GM12878 (cell line): ENCODE data around the gene SENP8. TPM values are rescaled to one million over a fixed set of nuclear protein-coding genes. Genes with fewer than 3 reads are reported as not detected.

Experiments
- ATAC-seq: fragments of 200-7000 bp; cut with Tn5 transposase; 3 replicates; pipeline ENCODE4 v1.9.1; 2020; ENCODE audit warnings: mild to moderate bottlenecking, moderate library complexity
- BruUV-seq: library from RNA; stranded (reverse); fragments of 400-500 nt; replicated peaks from 2 replicates; lab custom pipeline; 2021; lab: Mats Ljungman, UMichigan
- CTCF ChIA-PET: fragments of 300-600 bp; sonication (Branson Sonifier 250); formaldehyde crosslinking; extraction: SDS; loops from one replicate; lab custom pipeline; 2021; ENCODE audit warnings: inconsistent platforms; lab: Yijun Ruan, JAX
- POLR2A ChIA-PET: fragments of 350-600 bp; formaldehyde crosslinking; extraction: SDS; loops from one replicate; lab custom pipeline; 2021; ENCODE audit warnings: inconsistent platforms; lab: Charles Lee
- RAD21 ChIA-PET: fragments of 300-600 bp; sonication (Branson Sonifier 250); formaldehyde crosslinking; loops from one replicate; lab custom pipeline; 2023; ENCODE audit warnings: antibody characterized with exemption; ENCODE audit not compliant: unreplicated experiment; lab: Charles Lee
- SMC1A ChIA-PET: fragments of 300-600 bp; sonication (Branson Sonifier 250); formaldehyde crosslinking; loops from one replicate; lab custom pipeline; 2023; ENCODE audit not compliant: unreplicated experiment, uncharacterized antibody; lab: Charles Lee
- DNase-seq: peaks from one replicate; pipeline ENCODE4 v3.0.0-alpha.2; 2011; ENCODE audit warnings: low read depth, low spot score
- FAIRE-seq: peaks from 3 replicates; lab custom pipeline; 2011; peaks lifted over from hg19 to GRCh38; lab: Jason Lieb, UNC
- H2AFZ ChIP-seq: 2 replicates; pipeline ENCODE4 v1.6.0; 2011; ENCODE audit warnings: low read depth, low read length, control low read depth; ENCODE audit not compliant: control insufficient read depth
- H3K27ac ChIP-seq: 2 replicates; pipeline ENCODE4 v1.5.1; 2011; ENCODE audit warnings: control low read depth; ENCODE audit not compliant: control insufficient read depth, insufficient read depth
- H3K27me3 ChIP-seq, 2 experiments: replicated peaks in 1 of 2; 2 replicates each; pipeline versions ENCODE4 v1.6.0 to v1.6.1; 2011; ENCODE audit warnings: low read length in 1 of 2; ENCODE audit not compliant: control insufficient read depth in 2 of 2, insufficient read depth in 2 of 2
- H3K36me3 ChIP-seq, 2 experiments: 2 replicates each; pipeline ENCODE4 v1.5.1; 2011; ENCODE audit warnings: low read length in 1 of 2; ENCODE audit not compliant: control insufficient read depth in 2 of 2, insufficient read depth in 2 of 2
- H3K4me1 ChIP-seq: 2 replicates; pipeline ENCODE4 v1.6.1; 2011; ENCODE audit warnings: mild to moderate bottlenecking, low read length, moderate library complexity, mixed read lengths; ENCODE audit not compliant: control insufficient read depth, insufficient read depth
- H3K4me2 ChIP-seq: 2 replicates; pipeline ENCODE4 v1.6.0; 2011; ENCODE audit warnings: control low read depth; ENCODE audit not compliant: control insufficient read depth, insufficient read depth
- H3K4me3 ChIP-seq: fragments of 200-600 bp; sonication (generic); 2 replicates; pipeline ENCODE4 v1.5.1; 2016
- H3K79me2 ChIP-seq: 2 replicates; pipeline ENCODE4 v1.6.0; 2011; ENCODE audit warnings: low read length; ENCODE audit not compliant: control insufficient read depth, insufficient read depth
- H3K9ac ChIP-seq: 2 replicates; pipeline ENCODE4 v1.8.0; 2011; ENCODE audit warnings: low read length, control low read depth, mixed read lengths; ENCODE audit not compliant: control insufficient read depth, insufficient read depth
- H3K9me3 ChIP-seq: replicated peaks from 3 replicates; pipeline ENCODE4 v1.5.1; 2011; ENCODE audit warnings: mild to moderate bottlenecking, low read length; ENCODE audit not compliant: control insufficient read depth, insufficient read depth
- H4K20me1 ChIP-seq: 2 replicates; pipeline ENCODE4 v1.6.0; 2011; ENCODE audit not compliant: control insufficient read depth, insufficient read depth
- CREB1 ChIP-seq: IDR thresholded peaks from 2 replicates; pipeline ENCODE4 v1.6.1; 2012; ENCODE audit warnings: low read depth, mild to moderate bottlenecking, inconsistent platforms
- GATAD2B ChIP-seq: fragments of 450-650 bp; conservative IDR thresholded peaks from 2 replicates; pipeline ENCODE4 v1.6.1; 2017; ENCODE audit warnings: low read depth, mild to moderate bottlenecking, moderate library complexity
- HDAC2 ChIP-seq: fragments of 200-600 bp; sonication (generic); IDR thresholded peaks from 2 replicates; pipeline ENCODE4 v1.6.1; 2017
- LARP7 ChIP-seq: fragments of 450-650 bp; IDR thresholded peaks from 2 replicates; pipeline ENCODE4 v1.6.1; 2017; ENCODE audit warnings: mild to moderate bottlenecking
- MEF2B ChIP-seq: fragments of 450-650 bp; IDR thresholded peaks from 2 replicates; pipeline ENCODE4 v1.6.1; 2018; ENCODE audit warnings: mild to moderate bottlenecking, moderate library complexity; ENCODE audit not compliant: partially characterized antibody, poor library complexity, severe bottlenecking
- NFYB ChIP-seq: IDR thresholded peaks from 2 replicates; pipeline ENCODE4 v1.6.1; 2011; ENCODE audit warnings: low read depth, mild to moderate bottlenecking, low read length, improper control_type of control experiment, moderate library complexity; ENCODE audit not compliant: insufficient read depth
- NR2C2 ChIP-seq: IDR thresholded peaks from 2 replicates; pipeline ENCODE4 v1.6.1; 2011; ENCODE audit warnings: borderline replicate concordance, low read depth; ENCODE audit not compliant: control insufficient read depth, insufficient read length
- POLR2A ChIP-seq: IDR thresholded peaks from 2 replicates; pipeline ENCODE4 v1.6.1; 2011; ENCODE audit warnings: low read depth, mild to moderate bottlenecking, low read length
- POU2F2 ChIP-seq: IDR thresholded peaks from 3 replicates; pipeline ENCODE4 v1.6.1; 2011; ENCODE audit warnings: low read depth, mild to moderate bottlenecking, low read length, borderline replicate concordance
- RAD21 ChIP-seq: IDR thresholded peaks from 2 replicates; pipeline ENCODE4 v1.6.1; 2011; ENCODE audit warnings: mild to moderate bottlenecking, low read depth, low read length, moderate library complexity; ENCODE audit not compliant: insufficient read depth
- TCF12 ChIP-seq: IDR thresholded peaks from 2 replicates; pipeline ENCODE4 v1.6.1; 2011; ENCODE audit warnings: low read depth, mild to moderate bottlenecking, low read length
- ZNF207 ChIP-seq: fragments of 450-650 bp; IDR thresholded peaks from 2 replicates; pipeline ENCODE4 v1.6.1; 2014; ENCODE audit warnings: antibody characterized with exemption, mild to moderate bottlenecking, borderline replicate concordance
- ZNF24 ChIP-seq: fragments of 450-650 bp; IDR thresholded peaks from 2 replicates; pipeline ENCODE4 v1.6.1; 2017; ENCODE audit warnings: antibody characterized with exemption, mild to moderate bottlenecking
- in situ Hi-C: fragments of 300-500 bp; cut with MboI; formaldehyde crosslinking; loops from 9 replicates; pipeline ENCODE4 v1.14.3; 2018; ENCODE audit warnings: mixed read lengths
- intact Hi-C: fragments of 100-400 bp; cut with micrococcal nuclease; formaldehyde crosslinking; loops from one replicate; pipeline ENCODE4 v1.14.2; 2022; ENCODE audit not compliant: unreplicated experiment
- polyA plus RNA-seq, 11 experiments: library from polyadenylated mRNA; depleted of rRNA in 4 of 11; unstranded in 6 of 11; stranded (reverse) in 5 of 11; fragments of >200 nt; fragmentation: Nextera tagmentation in 4 of 11; fragmentation: Illumina TruSeq in 1 of 11; extraction: Ambion mirVana in 4 of 11; extraction: Trizol in 1 of 11; gene quantifications; 1 replicate in 1 of 11; 2 replicates in 10 of 11; pipeline versions ENCODE4 v1.2.1 to v1.2.3, GENCODE V29; 2011 to 2016; ENCODE audit warnings: inconsistent platforms in 2 of 11, missing spikeins in 2 of 11, low read depth in 1 of 11
- total RNA-seq, 4 experiments: library from RNA; depleted of rRNA in 3 of 4; stranded (reverse); fragments of >200 nt in 3 of 4; fragmentation: Illumina TruSeq in 1 of 4; extraction: Trizol in 1 of 4; gene quantifications; 2 replicates each; pipeline versions ENCODE4 v1.2.1 to v1.2.3, GENCODE V29; 2013 to 2021
- TF ChIP-seq, protein P1 (sequence below): fragments of 450-650 bp; IDR thresholded peaks from 2 replicates; pipeline ENCODE4 v1.6.1; 2018; ENCODE audit warnings: borderline replicate concordance, mild to moderate bottlenecking; ENCODE audit not compliant: partially characterized antibody
- TF ChIP-seq, protein P2 (sequence below): IDR thresholded peaks from 2 replicates; pipeline ENCODE4 v1.6.1; 2012; ENCODE audit warnings: low read depth, low read length, improper control_type of control experiment
- TF ChIP-seq, protein P3 (sequence below): fragments of 450-650 bp; IDR thresholded peaks from 2 replicates; pipeline ENCODE4 v1.6.1; 2017; ENCODE audit warnings: mild to moderate bottlenecking, moderate library complexity

The SENP8 gene
- total and polyA plus RNA-seq, 10 of the 15 experiments (the other 5 are each of a cell fraction or from before 2014, with no cell fraction given): 0.87 to 5.6 (median 2.2) TPM

DNA sequence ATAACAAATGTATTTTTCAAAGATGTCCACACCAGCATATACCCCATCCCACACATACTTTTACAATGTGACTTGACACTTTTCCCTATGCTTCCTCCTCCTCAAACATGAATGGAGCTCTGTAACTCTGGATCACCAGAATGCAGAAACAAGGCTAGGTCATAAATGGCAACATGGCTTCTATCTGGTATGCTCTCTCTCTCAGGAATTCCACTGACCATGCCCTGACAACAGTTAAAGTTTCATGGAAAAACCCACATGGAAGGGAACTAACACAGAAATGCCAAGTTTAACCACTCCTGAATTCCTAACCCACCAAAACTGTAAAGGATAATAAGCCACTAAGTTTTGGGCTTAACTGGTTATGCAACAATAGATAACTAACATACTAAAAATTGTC lies 20.2 kb upstream of the SENP8 start:
- FAIRE-seq: no peak
- in situ Hi-C loops: no loop called here

More for the DNA sequence above, 20.2 kb upstream of the SENP8 start:
- no peak overlapping the region for H3K4me3 ChIP-seq
- no peak overlapping the region for H3K27ac ChIP-seq
- no peaks in the 10 kb centered on the region for H3K27me3 ChIP-seq
- no peaks in the 10 kb centered on the region for H3K79me2 ChIP-seq
- no peaks in the 10 kb centered on the region for H4K20me1 ChIP-seq
- no peaks in the 10 kb centered on the region for H3K4me1 ChIP-seq
- H3K36me3 ChIP-seq: no peaks in the 10 kb centered on the region
- H2AFZ ChIP-seq: no peak overlapping the region
- H3K9me3 ChIP-seq: no peaks in the 10 kb centered on the region
- ATAC-seq (no peak), DNase-seq (no peak)
- CTCF ChIA-PET: no interaction called here
- TF ChIP-seq NFYB (no peak), CREB1 (no peak), GATAD2B (no peak), RAD21 (no peak), LARP7 (no peak), HDAC2 (no peak), POLR2A (no peak), NR2C2 (no peak), POU2F2 (no peak), ZNF24 (no peak), ZNF207 (no peak), TCF12 (no peak), MEF2B (no peak)
- TF ChIP-seq, protein P1, sequence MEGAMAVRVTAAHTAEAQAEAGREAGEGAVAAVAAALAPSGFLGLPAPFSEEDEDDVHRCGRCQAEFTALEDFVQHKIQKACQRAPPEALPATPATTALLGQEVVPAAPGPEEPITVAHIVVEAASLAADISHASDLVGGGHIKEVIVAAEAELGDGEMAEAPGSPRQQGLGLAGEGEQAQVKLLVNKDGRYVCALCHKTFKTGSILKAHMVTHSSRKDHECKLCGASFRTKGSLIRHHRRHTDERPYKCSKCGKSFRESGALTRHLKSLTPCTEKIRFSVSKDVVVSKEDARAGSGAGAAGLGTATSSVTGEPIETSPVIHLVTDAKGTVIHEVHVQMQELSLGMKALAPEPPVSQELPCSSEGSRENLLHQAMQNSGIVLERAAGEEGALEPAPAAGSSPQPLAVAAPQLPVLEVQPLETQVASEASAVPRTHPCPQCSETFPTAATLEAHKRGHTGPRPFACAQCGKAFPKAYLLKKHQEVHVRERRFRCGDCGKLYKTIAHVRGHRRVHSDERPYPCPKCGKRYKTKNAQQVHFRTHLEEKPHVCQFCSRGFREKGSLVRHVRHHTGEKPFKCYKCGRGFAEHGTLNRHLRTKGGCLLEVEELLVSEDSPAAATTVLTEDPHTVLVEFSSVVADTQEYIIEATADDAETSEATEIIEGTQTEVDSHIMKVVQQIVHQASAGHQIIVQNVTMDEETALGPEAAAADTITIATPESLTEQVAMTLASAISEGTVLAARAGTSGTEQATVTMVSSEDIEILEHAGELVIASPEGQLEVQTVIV: no peak
- TF ChIP-seq, protein P2, sequence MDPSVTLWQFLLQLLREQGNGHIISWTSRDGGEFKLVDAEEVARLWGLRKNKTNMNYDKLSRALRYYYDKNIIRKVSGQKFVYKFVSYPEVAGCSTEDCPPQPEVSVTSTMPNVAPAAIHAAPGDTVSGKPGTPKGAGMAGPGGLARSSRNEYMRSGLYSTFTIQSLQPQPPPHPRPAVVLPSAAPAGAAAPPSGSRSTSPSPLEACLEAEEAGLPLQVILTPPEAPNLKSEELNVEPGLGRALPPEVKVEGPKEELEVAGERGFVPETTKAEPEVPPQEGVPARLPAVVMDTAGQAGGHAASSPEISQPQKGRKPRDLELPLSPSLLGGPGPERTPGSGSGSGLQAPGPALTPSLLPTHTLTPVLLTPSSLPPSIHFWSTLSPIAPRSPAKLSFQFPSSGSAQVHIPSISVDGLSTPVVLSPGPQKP: no peak
- TF ChIP-seq, protein P3, sequence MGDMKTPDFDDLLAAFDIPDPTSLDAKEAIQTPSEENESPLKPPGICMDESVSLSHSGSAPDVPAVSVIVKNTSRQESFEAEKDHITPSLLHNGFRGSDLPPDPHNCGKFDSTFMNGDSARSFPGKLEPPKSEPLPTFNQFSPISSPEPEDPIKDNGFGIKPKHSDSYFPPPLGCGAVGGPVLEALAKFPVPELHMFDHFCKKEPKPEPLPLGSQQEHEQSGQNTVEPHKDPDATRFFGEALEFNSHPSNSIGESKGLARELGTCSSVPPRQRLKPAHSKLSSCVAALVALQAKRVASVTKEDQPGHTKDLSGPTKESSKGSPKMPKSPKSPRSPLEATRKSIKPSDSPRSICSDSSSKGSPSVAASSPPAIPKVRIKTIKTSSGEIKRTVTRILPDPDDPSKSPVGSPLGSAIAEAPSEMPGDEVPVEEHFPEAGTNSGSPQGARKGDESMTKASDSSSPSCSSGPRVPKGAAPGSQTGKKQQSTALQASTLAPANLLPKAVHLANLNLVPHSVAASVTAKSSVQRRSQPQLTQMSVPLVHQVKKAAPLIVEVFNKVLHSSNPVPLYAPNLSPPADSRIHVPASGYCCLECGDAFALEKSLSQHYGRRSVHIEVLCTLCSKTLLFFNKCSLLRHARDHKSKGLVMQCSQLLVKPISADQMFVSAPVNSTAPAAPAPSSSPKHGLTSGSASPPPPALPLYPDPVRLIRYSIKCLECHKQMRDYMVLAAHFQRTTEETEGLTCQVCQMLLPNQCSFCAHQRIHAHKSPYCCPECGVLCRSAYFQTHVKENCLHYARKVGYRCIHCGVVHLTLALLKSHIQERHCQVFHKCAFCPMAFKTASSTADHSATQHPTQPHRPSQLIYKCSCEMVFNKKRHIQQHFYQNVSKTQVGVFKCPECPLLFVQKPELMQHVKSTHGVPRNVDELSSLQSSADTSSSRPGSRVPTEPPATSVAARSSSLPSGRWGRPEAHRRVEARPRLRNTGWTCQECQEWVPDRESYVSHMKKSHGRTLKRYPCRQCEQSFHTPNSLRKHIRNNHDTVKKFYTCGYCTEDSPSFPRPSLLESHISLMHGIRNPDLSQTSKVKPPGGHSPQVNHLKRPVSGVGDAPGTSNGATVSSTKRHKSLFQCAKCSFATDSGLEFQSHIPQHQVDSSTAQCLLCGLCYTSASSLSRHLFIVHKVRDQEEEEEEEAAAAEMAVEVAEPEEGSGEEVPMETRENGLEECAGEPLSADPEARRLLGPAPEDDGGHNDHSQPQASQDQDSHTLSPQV: no peak
- RAD21 ChIA-PET: no interaction called here
- H3K9ac ChIP-seq: no peak overlapping the region
- intact Hi-C loops: no loop called here
- POLR2A ChIA-PET: no interaction called here
- SMC1A ChIA-PET: interaction anchor here (0.6 kb wide), 2 partner anchors 88 to 261 kb away, joined by 3 read pairs; no protein-coding TSS in a partner anchor
- no peak overlapping the region for H3K4me2 ChIP-seq
- no TSS peak for BruUV-seq
